Neural cell (in vitro differentiated cells): ENCODE data around the gene CELF4. TPM values are rescaled to one million over a fixed set of nuclear protein-coding genes. Genes with fewer than 3 reads are reported as not detected.

Source experiments
- H2AFZ ChIP-seq: fragments of 200-600, 300-800 bp; sonication (generic), shearing (Covaris generic); 2 replicates; pipeline ENCODE4 v1.6.0; 2014; ENCODE audit warnings: low read depth, mild to moderate bottlenecking, antibody characterized with exemption, low read length, moderate library complexity
- H3F3A ChIP-seq: fragments of 200-600 bp; shearing (Covaris generic); 2 replicates; pipeline ENCODE4 v1.6.1; 2016; ENCODE audit warnings: mild to moderate bottlenecking, moderate library complexity, mixed read lengths, antibody characterized with exemption, low read length; ENCODE audit not compliant: insufficient read depth, poor library complexity, severe bottlenecking
- H3K27ac ChIP-seq: fragments of 200-600, 300-800 bp; sonication (generic), shearing (Covaris generic); 2 replicates; pipeline ENCODE4 v1.5.1; 2014; ENCODE audit warnings: mild to moderate bottlenecking, low read length, moderate library complexity
- H3K27me3 ChIP-seq: fragments of 300-800, 200-600 bp; sonication (generic), shearing (Covaris generic); 2 replicates; pipeline ENCODE4 v1.6.0; 2014; ENCODE audit warnings: mild to moderate bottlenecking, low read depth, low read length, moderate library complexity; ENCODE audit not compliant: insufficient read depth
- H3K36me3 ChIP-seq: fragments of 300-800, 200-600 bp; sonication (generic), shearing (Covaris generic); 2 replicates; pipeline ENCODE4 v1.5.1; 2014; ENCODE audit warnings: mild to moderate bottlenecking, antibody characterized with exemption, low read length, moderate library complexity; ENCODE audit not compliant: insufficient read depth
- H3K4me2 ChIP-seq: fragments of 300-800, 200-600 bp; sonication (generic), shearing (Covaris generic); 2 replicates; pipeline ENCODE4 v1.6.0; 2014; ENCODE audit warnings: mild to moderate bottlenecking, low read length
- H3K4me3 ChIP-seq: fragments of 300-800, 200-600 bp; sonication (generic), shearing (Covaris generic); 2 replicates; pipeline ENCODE4 v1.5.1; 2014; ENCODE audit warnings: mild to moderate bottlenecking, low read length, moderate library complexity
- H3K79me2 ChIP-seq: fragments of 200-600 bp; shearing (Covaris generic); replicated peaks from 2 replicates; pipeline ENCODE4 v1.6.0; 2014; ENCODE audit warnings: mild to moderate bottlenecking, low read length, moderate library complexity; ENCODE audit not compliant: insufficient read depth
- H3K9ac ChIP-seq: fragments of 300-800, 200-600 bp; sonication (generic), shearing (Covaris generic); 2 replicates; pipeline ENCODE4 v1.6.1; 2016; ENCODE audit warnings: mild to moderate bottlenecking, low read length, mixed read lengths
- H3K9me2 ChIP-seq: fragments of 200-600 bp; shearing (Covaris generic); 2 replicates; pipeline ENCODE4 v1.6.1; 2016; ENCODE audit warnings: mild to moderate bottlenecking, low read length, mixed read lengths; ENCODE audit not compliant: insufficient read depth
- H3K9me3 ChIP-seq: fragments of 200-600, 300-800 bp; sonication (generic), shearing (Covaris generic); 2 replicates; pipeline ENCODE4 v1.6.1; 2016; ENCODE audit warnings: mild to moderate bottlenecking, mixed run types, low read length, moderate library complexity, mixed read lengths
- H4K20me1 ChIP-seq: fragments of 200-600 bp; shearing (Covaris generic); 2 replicates; pipeline ENCODE4 v1.6.1; 2016; ENCODE audit warnings: mild to moderate bottlenecking, mixed run types; ENCODE audit not compliant: insufficient read depth
- CTCF ChIP-seq: fragments of 450-650 bp; IDR thresholded peaks from 2 replicates; pipeline ENCODE4 v1.5.1; 2014; ENCODE audit warnings: antibody characterized with exemption, mild to moderate bottlenecking, moderate library complexity; ENCODE audit not compliant: poor library complexity, severe bottlenecking
- EP300 ChIP-seq: fragments of 450-650 bp; conservative IDR thresholded peaks from 2 replicates; pipeline ENCODE4 v1.6.1; 2014; ENCODE audit warnings: antibody characterized with exemption, mild to moderate bottlenecking, moderate library complexity; ENCODE audit not compliant: poor library complexity, severe bottlenecking
- EZH2 ChIP-seq: fragments of 200-600, 300-800 bp; shearing (Covaris generic), sonication (generic); IDR thresholded peaks from 2 replicates; pipeline ENCODE4 v1.6.1; 2014; ENCODE audit warnings: antibody characterized with exemption, low read length, borderline replicate concordance, mild to moderate bottlenecking; ENCODE audit not compliant: insufficient read depth, poor library complexity, severe bottlenecking
- MXI1 ChIP-seq: fragments of 450-650 bp; conservative IDR thresholded peaks from 2 replicates; pipeline ENCODE4 v1.6.1; 2014; ENCODE audit warnings: antibody characterized with exemption, mild to moderate bottlenecking; ENCODE audit not compliant: poor library complexity, severe bottlenecking
- POLR2AphosphoS5 ChIP-seq: IDR thresholded peaks from 2 replicates; pipeline ENCODE4 v1.6.1; 2012
- RAD21 ChIP-seq: fragments of 450-650 bp; conservative IDR thresholded peaks from 2 replicates; pipeline ENCODE4 v1.6.1; 2014; ENCODE audit warnings: antibody characterized with exemption, mild to moderate bottlenecking, moderate library complexity
- REST ChIP-seq: IDR thresholded peaks from 2 replicates; pipeline ENCODE4 v1.6.1; 2012; ENCODE audit warnings: borderline replicate concordance
- SMC3 ChIP-seq: fragments of 450-650 bp; conservative IDR thresholded peaks from 2 replicates; pipeline ENCODE4 v1.6.1; 2014; ENCODE audit warnings: antibody characterized with exemption, mild to moderate bottlenecking, moderate library complexity; ENCODE audit not compliant: poor library complexity
- TAF1 ChIP-seq: IDR thresholded peaks from 2 replicates; pipeline ENCODE4 v1.6.1; 2012; ENCODE audit warnings: low read depth
- polyA plus RNA-seq: library from polyadenylated mRNA; depleted of rRNA; stranded (reverse); fragments of >200 nt; gene quantifications from 2 replicates; pipeline ENCODE4 v1.2.3, GENCODE V29; 2014

The CELF4 gene
- polyA plus RNA-seq, 1 donor from 2014 or later, result 191 TPM

- no peaks in the 10 kb centered on the region for H3K9me2 ChIP-seq
These were observed 129.6 kb downstream of the CELF4 start for GRCh38 chr18:37435996-37436395.

GRCh38 chr18:37435150-37435867, 130.3 kb downstream of the CELF4 start:
- Histone ChIP-seq H3K79me2 (no peaks in the 10 kb centered on the region), H3K27ac (no peak overlapping the region), H3K27me3 (no peaks in the 10 kb centered on the region), H2AFZ (no peak overlapping the region), H3K9me3 (no peaks in the 10 kb centered on the region), H4K20me1 (peaks cover 9% of the 10 kb centered on the region), H3K36me3 (no peaks in the 10 kb centered on the region), H3K9me2 (no peaks in the 10 kb centered on the region), H3F3A (no peaks in the 10 kb centered on the region), H3K4me3 (no peak overlapping the region), H3K9ac (no peak overlapping the region), H3K4me2 (no peak overlapping the region)
- TF ChIP-seq CTCF, result no peak

More at GRCh38 chr18:37435996-37436395, 129.6 kb downstream of the CELF4 start:
- Histone ChIP-seq H3K4me2 (no peak overlapping the region), H3K79me2 (no peaks in the 10 kb centered on the region), H3K9ac (no peak overlapping the region), H3F3A (no peaks in the 10 kb centered on the region), H3K27me3 (no peaks in the 10 kb centered on the region), H2AFZ (no peak overlapping the region), H3K27ac (no peak overlapping the region), H3K9me3 (no peaks in the 10 kb centered on the region), H4K20me1 (peaks cover 9% of the 10 kb centered on the region), H3K4me3 (no peak overlapping the region), H3K36me3 (no peaks in the 10 kb centered on the region)
- TF ChIP-seq SMC3 (no peak), POLR2AphosphoS5 (no peak), TAF1 (no peak), EZH2 (no peak), EP300 (no peak), CTCF (no peak), RAD21 (no peak), REST (no peak), MXI1 (no peak)
